GM19397 (cell line): ENCODE measurements around the gene ZP2.
"Not testable (repeated sequence)": the region's sequence is repeated elsewhere in the genome, so short reads cannot be mapped to it uniquely, and the experiment has no call there.

Experiments
- ATAC-seq: cut with Tn5 transposase; IDR thresholded peaks from one replicate; pipeline ENCODE4 v1.9.1; 2021; ENCODE audit warnings: mild to moderate bottlenecking, moderate library complexity; ENCODE audit not compliant: unreplicated experiment

ZP2 gene

GRCh38 chr16:21153124-21153729, 58.1 kb downstream of the ZP2 start:
- not testable (repeated sequence) for ATAC-seq

DNA sequence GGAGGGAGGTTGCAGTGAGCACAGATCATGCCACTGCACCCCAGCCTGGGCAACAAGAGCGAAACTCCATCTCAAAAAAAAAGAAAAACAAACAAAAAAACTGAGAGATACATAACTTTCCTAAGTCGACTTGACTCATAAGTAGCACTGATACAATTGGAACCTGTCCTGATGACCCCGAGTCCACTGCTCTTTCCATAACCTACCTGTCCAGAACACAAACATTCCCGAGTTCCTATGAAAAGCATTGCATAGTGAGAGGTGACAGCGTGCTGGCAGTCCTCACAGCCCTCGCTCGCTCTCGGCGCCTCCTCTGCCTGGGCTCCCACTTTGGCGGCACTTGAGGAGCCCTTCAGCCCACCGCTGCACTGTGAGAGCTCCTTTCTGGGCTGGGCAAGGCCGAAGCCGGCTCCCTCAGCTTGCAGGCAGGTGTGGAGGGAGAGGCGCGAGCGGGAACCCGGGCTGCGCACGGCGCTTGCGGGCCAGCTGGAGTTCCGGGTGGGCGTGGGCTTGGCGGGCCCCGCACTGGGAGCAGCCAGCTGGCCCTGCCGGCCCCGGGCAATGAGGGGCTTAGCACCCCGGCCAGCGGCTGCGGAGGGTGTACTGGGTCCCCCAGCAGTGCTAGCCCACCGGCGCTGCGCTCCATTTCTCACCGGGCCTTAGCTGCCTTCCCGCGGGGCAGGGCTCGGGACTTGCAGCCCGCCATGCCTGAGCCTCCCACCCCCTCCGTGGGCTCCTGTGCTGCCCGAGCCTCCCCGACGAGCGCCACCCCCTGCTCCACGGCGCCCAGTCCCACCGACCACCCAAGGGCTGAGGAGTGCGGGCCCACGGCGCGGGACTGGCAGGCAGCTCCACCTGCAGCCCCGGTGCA, 59.0 kb downstream of the ZP2 start:
- not testable (repeated sequence) for ATAC-seq

- no peak for ATAC-seq
Observed at GRCh38 chr16:21150375-21151001, 60.9 kb downstream of the ZP2 start, which contains the start of gene DNAH3. Gene DNAH3, minus strand, starts transcription at chr16:21150846. Its CDS starts 527 bp downstream, at chr16:21150319.
